Panc1 (cell line): ENCODE data around the gene IGFBP7.

Experiments
- POLR2AphosphoS5 ChIP-seq: IDR thresholded peaks from 2 replicates; pipeline ENCODE4 v1.6.1; 2012; ENCODE audit warnings: mild to moderate bottlenecking, low read depth, low read length, moderate library complexity
- SIN3A ChIP-seq: IDR thresholded peaks from 2 replicates; pipeline ENCODE4 v1.6.1; 2012; ENCODE audit warnings: low read depth, mild to moderate bottlenecking, low read length, moderate library complexity, borderline replicate concordance; ENCODE audit not compliant: insufficient read depth
- TF ChIP-seq, protein P1 (sequence below): fragments of 450-650 bp; IDR thresholded peaks from 2 replicates; pipeline ENCODE4 v1.5.1; 2017; ENCODE audit warnings: mild to moderate bottlenecking

GRCh38 chr4:57103051-57103450, 7.1 kb downstream of the IGFBP7 start:
- TF ChIP-seq, protein P1, sequence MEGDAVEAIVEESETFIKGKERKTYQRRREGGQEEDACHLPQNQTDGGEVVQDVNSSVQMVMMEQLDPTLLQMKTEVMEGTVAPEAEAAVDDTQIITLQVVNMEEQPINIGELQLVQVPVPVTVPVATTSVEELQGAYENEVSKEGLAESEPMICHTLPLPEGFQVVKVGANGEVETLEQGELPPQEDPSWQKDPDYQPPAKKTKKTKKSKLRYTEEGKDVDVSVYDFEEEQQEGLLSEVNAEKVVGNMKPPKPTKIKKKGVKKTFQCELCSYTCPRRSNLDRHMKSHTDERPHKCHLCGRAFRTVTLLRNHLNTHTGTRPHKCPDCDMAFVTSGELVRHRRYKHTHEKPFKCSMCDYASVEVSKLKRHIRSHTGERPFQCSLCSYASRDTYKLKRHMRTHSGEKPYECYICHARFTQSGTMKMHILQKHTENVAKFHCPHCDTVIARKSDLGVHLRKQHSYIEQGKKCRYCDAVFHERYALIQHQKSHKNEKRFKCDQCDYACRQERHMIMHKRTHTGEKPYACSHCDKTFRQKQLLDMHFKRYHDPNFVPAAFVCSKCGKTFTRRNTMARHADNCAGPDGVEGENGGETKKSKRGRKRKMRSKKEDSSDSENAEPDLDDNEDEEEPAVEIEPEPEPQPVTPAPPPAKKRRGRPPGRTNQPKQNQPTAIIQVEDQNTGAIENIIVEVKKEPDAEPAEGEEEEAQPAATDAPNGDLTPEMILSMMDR, result no peak
- TF ChIP-seq POLR2AphosphoS5 (no peak), SIN3A (no peak)
